HepG2 (cell line): ENCODE measurements around the gene KRTAP5-11. TPM values are rescaled to one million over a fixed set of nuclear protein-coding genes. Genes with fewer than 3 reads are reported as not detected.
"Not testable (repeated sequence)": the region's sequence is repeated elsewhere in the genome, so short reads cannot be mapped to it uniquely, and the experiment has no call there.

ENCODE experiments used
- ATAC-seq: fragments of 200-7000 bp; cut with Tn5 transposase; 3 replicates; pipeline ENCODE4 v1.9.1; 2020; ENCODE audit warnings: mild to moderate bottlenecking, moderate library complexity
- BruUV-seq: library from RNA; stranded (reverse); fragments of 400-500 nt; replicated peaks from 2 replicates; lab custom pipeline; 2021; lab: Mats Ljungman, UMichigan
- CTCF ChIA-PET: fragments of 300-600 bp; formaldehyde crosslinking; extraction: SDS; loops from one replicate; lab custom pipeline; 2021; ENCODE audit warnings: low total read pairs, inconsistent platforms, low intra/inter-chr PET ratio; lab: Yijun Ruan, JAX
- POLR2A ChIA-PET: fragments of 350-600 bp; sonication (Branson Sonifier 250); formaldehyde crosslinking; loops from one replicate; lab custom pipeline; 2020; ENCODE audit warnings: antibody characterized with exemption, inconsistent platforms; lab: Yijun Ruan, JAX
- DNase-seq: peaks from one replicate; pipeline ENCODE4 v3.0.0-alpha.2; 2015; ENCODE audit warnings: low spot score
- FAIRE-seq: peaks from 3 replicates; lab custom pipeline; 2011; peaks lifted over from hg19 to GRCh38; lab: Jason Lieb, UNC
- H2AFZ ChIP-seq: one replicate; pipeline ENCODE4 v1.6.1; 2011; ENCODE audit warnings: low read length, inconsistent platforms
- H3K27ac ChIP-seq: fragments of 300-600 bp; 3 replicates; pipeline ENCODE4 v1.8.0; 2011; ENCODE audit warnings: mixed run types, mild to moderate bottlenecking, mixed read lengths, low read length, inconsistent platforms; ENCODE audit not compliant: insufficient read depth; ENCODE audit errors: extremely low read length
- H3K27me3 ChIP-seq, 2 experiments: fragments of 200-600 bp in 1 of 2; 2 replicates in 1 of 2; 3 replicates in 1 of 2; pipeline versions ENCODE4 v1.6.0 to v1.8.0; 2011; ENCODE audit warnings: low read length in 2 of 2, mild to moderate bottlenecking in 2 of 2, moderate library complexity in 2 of 2, inconsistent platforms in 1 of 2; ENCODE audit not compliant: insufficient read depth in 2 of 2, control insufficient read depth in 1 of 2
- H3K36me3 ChIP-seq, 2 experiments: fragments of 200-600 bp in 1 of 2; replicated peaks in 1 of 2; 2 replicates in 1 of 2; 3 replicates in 1 of 2; pipeline versions ENCODE4 v1.5.1 to v1.8.0; 2011; ENCODE audit warnings: low read length in 2 of 2, inconsistent platforms in 1 of 2; ENCODE audit not compliant: insufficient read depth in 2 of 2, control insufficient read depth in 1 of 2
- H3K4me1 ChIP-seq: 2 replicates; pipeline ENCODE4 v1.5.1; 2012; ENCODE audit warnings: low read length, inconsistent platforms; ENCODE audit not compliant: insufficient read depth
- H3K4me2 ChIP-seq: 2 replicates; pipeline ENCODE4 v1.6.0; 2011; ENCODE audit warnings: low read depth, low read length, inconsistent platforms
- H3K4me3 ChIP-seq, 3 experiments: fragments of 200-600 bp in 1 of 3; sonication (generic), shearing (Covaris generic) in 1 of 3; replicated peaks in 1 of 3; 2 replicates each; pipeline ENCODE4 v1.5.1; 2011 to 2016; ENCODE audit warnings: low read length in 3 of 3, inconsistent platforms in 2 of 3, low read depth in 2 of 3, mild to moderate bottlenecking in 2 of 3, control low read depth in 1 of 3, mixed read lengths in 1 of 3; ENCODE audit not compliant: insufficient read depth in 1 of 3
- H3K79me2 ChIP-seq: one replicate; pipeline ENCODE4 v1.6.1; 2011; ENCODE audit warnings: low read length, inconsistent platforms; ENCODE audit not compliant: insufficient read depth
- H3K9ac ChIP-seq: 2 replicates; pipeline ENCODE4 v1.6.0; 2011; ENCODE audit warnings: mild to moderate bottlenecking, low read depth, low read length, inconsistent platforms; ENCODE audit not compliant: insufficient read depth
- H3K9me3 ChIP-seq: 2 replicates; pipeline ENCODE4 v1.5.1; 2012; ENCODE audit warnings: mild to moderate bottlenecking, low read length
- H4K20me1 ChIP-seq: 2 replicates; pipeline ENCODE4 v1.6.0; 2011; ENCODE audit warnings: inconsistent platforms, mild to moderate bottlenecking, low read length, moderate library complexity; ENCODE audit not compliant: insufficient read depth
- EHMT2 ChIP-seq: fragments of 200-600 bp; sonication (generic); IDR thresholded peaks from 2 replicates; pipeline ENCODE4 v1.7.0; 2017; ENCODE audit warnings: antibody characterized with exemption, low read depth, low read length, borderline replicate concordance
- FOSL2 ChIP-seq: sonication (generic); formaldehyde crosslinking; IDR thresholded peaks from 2 replicates; pipeline ENCODE4 v1.4.0; 2020; ENCODE audit warnings: missing genetic modification reagents
- RELA ChIP-seq: sonication (generic); formaldehyde crosslinking; IDR thresholded peaks from 2 replicates; pipeline ENCODE4 v1.4.0; 2020; ENCODE audit warnings: missing genetic modification reagents
- STAG1 ChIP-seq: sonication (generic); formaldehyde crosslinking; IDR thresholded peaks from 2 replicates; pipeline ENCODE4 v1.4.0; 2020; ENCODE audit warnings: missing genetic modification reagents
- ZNF263 ChIP-seq: sonication (generic); formaldehyde crosslinking; IDR thresholded peaks from 2 replicates; pipeline ENCODE4 v1.4.0; 2020; ENCODE audit warnings: missing genetic modification reagents
- WGBS: methylation state at CpG from one replicate; pipeline ENCODE4 v1.1.6; 2017; ENCODE audit warnings: low lambda C conversion rate; 5-methylcytosine and 5-hydroxymethylcytosine counted together
- in situ Hi-C: cut with HindIII; loops from 2 replicates; pipeline ENCODE4 v1.10.0; 2017; ENCODE audit warnings: low pct_unique_long_range_greater_than_20kb; ENCODE audit not compliant: extremely low pct_ligation_motif_present
- intact Hi-C: fragments of 100-400 bp; cut with micrococcal nuclease; formaldehyde crosslinking; loops from one replicate; pipeline ENCODE4 v1.10.0; 2022; ENCODE audit not compliant: unreplicated experiment
- polyA plus RNA-seq, 8 experiments: library from polyadenylated mRNA; depleted of rRNA in 3 of 8; stranded (reverse) in 7 of 8; unstranded in 1 of 8; fragments of >200 nt; fragmentation: Illumina TruSeq in 4 of 8; extraction: Trizol in 4 of 8; gene quantifications; 2 replicates each; pipeline versions ENCODE4 v1.2.1 to v1.2.3, GENCODE V29; 2011 to 2016; ENCODE audit warnings: low read depth in 4 of 8, missing spikeins in 1 of 8, mixed read lengths in 1 of 8; ENCODE audit not compliant: insufficient read depth in 1 of 8
- total RNA-seq, 5 experiments: library from RNA; depleted of rRNA; stranded (reverse); fragments of >200 nt; fragmentation: Illumina TruSeq; extraction: Trizol; gene quantifications; 2 replicates each; pipeline ENCODE4 v1.2.3, GENCODE V29; 2016; ENCODE audit warnings: low read depth in 1 of 5
- TF ChIP-seq, protein P1 (sequence below): sonication (generic); formaldehyde crosslinking; IDR thresholded peaks from 2 replicates; pipeline ENCODE4 v1.4.0; 2020; ENCODE audit warnings: missing genetic modification reagents
- TF ChIP-seq, protein P2 (sequence below): sonication (generic); formaldehyde crosslinking; IDR thresholded peaks from 2 replicates; pipeline ENCODE4 v1.5.0; 2020; ENCODE audit warnings: mild to moderate bottlenecking, missing genetic modification reagents, moderate library complexity
- TF ChIP-seq, protein P3 (sequence below): IDR thresholded peaks from 2 replicates; pipeline ENCODE4 v1.6.1; 2016; ENCODE audit warnings: missing compliant biosample characterization, missing genetic modification reagents, borderline replicate concordance
- TF ChIP-seq, protein P4 (sequence below): sonication (generic); formaldehyde crosslinking; IDR thresholded peaks from 2 replicates; pipeline ENCODE4 v1.4.0; 2020; ENCODE audit warnings: missing genetic modification reagents

Gene KRTAP5-11
- total and polyA plus RNA-seq, 2 of the 13 experiments (the other 11 are each of a cell fraction or from before 2014, with no cell fraction given): not detected

DNA sequence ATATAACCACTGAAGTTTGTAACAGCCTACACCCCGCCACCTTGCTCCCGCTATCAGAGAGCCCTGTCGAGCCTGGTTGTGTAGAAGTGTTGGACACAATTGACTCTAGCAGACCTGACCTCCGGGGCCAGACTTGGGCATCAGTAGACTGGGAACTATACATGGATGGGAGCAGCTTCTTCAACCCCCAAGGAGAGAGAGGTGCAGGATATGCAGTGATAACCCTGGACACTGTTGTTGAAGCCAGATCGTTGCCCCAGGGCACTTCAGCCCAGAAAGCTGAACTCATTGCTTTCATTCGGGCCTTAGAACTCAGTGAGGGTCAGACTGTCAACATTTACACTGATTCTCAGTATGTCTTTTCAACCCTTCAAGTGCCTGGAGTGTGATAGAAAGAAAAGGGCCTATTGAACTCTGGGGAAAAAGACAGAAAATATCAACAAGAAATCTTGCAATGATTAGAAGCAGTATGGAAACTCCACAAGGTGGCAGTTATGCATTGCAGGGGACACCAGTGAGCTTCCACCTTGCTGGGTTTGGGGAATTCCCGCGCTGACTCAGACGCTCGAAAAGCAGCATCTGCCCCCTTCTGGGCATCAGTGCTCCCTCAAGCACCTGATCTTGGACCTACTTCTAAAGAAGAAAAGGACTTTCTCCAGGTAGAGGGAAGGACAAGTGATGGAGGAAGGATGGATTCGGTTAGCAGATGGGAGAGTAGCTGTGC lies 6.3 kb upstream of the KRTAP5-11 start:
- H3K36me3 ChIP-seq, intact Hi-C loops, H3K27me3 ChIP-seq, FAIRE-seq, H4K20me1 ChIP-seq, H2AFZ ChIP-seq, ATAC-seq, H3K79me2 ChIP-seq, in situ Hi-C loops, H3K4me3 ChIP-seq, H3K9ac ChIP-seq, BruUV-seq, H3K9me3 ChIP-seq, CTCF ChIA-PET: not testable (repeated sequence)
- POLR2A ChIA-PET: interaction anchor here (1.0 to 1.4 kb wide), 2 partner anchors 9 to 136 kb away, joined by 4 to 5 read pairs; partner anchors contain the start of gene NADSYN1
- peak overlapping the region; percentile 30 for H3K27ac ChIP-seq
- H3K4me2 ChIP-seq: peak overlapping the region; percentile 57
- TF ChIP-seq FOSL2: peak; percentile 76
- 0 out of 2 replicates have a peak, but pooled peaks have one; percentile 49 for TF ChIP-seq ZNF263 (CRISPR knock-in tag)
- TF ChIP-seq EHMT2: 0 out of 2 replicates have a peak, but pooled peaks have one; percentile 1
- TF ChIP-seq STAG1 (CRISPR knock-in tag): peak; percentile 39
- TF ChIP-seq, protein P1, sequence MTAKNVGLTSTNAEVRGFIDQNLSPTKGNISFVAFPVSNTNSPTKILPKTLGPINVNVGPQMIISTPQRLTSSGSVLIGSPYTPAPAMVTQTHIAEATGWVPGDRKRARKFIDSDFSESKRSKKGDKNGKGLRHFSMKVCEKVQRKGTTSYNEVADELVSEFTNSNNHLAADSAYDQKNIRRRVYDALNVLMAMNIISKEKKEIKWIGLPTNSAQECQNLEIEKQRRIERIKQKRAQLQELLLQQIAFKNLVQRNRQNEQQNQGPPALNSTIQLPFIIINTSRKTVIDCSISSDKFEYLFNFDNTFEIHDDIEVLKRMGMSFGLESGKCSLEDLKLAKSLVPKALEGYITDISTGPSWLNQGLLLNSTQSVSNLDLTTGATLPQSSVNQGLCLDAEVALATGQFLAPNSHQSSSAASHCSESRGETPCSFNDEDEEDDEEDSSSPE: peak; percentile 57
- TF ChIP-seq, protein P2, sequence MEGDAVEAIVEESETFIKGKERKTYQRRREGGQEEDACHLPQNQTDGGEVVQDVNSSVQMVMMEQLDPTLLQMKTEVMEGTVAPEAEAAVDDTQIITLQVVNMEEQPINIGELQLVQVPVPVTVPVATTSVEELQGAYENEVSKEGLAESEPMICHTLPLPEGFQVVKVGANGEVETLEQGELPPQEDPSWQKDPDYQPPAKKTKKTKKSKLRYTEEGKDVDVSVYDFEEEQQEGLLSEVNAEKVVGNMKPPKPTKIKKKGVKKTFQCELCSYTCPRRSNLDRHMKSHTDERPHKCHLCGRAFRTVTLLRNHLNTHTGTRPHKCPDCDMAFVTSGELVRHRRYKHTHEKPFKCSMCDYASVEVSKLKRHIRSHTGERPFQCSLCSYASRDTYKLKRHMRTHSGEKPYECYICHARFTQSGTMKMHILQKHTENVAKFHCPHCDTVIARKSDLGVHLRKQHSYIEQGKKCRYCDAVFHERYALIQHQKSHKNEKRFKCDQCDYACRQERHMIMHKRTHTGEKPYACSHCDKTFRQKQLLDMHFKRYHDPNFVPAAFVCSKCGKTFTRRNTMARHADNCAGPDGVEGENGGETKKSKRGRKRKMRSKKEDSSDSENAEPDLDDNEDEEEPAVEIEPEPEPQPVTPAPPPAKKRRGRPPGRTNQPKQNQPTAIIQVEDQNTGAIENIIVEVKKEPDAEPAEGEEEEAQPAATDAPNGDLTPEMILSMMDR (CRISPR knock-in tag): peak; percentile 66
- TF ChIP-seq, protein P3, sequence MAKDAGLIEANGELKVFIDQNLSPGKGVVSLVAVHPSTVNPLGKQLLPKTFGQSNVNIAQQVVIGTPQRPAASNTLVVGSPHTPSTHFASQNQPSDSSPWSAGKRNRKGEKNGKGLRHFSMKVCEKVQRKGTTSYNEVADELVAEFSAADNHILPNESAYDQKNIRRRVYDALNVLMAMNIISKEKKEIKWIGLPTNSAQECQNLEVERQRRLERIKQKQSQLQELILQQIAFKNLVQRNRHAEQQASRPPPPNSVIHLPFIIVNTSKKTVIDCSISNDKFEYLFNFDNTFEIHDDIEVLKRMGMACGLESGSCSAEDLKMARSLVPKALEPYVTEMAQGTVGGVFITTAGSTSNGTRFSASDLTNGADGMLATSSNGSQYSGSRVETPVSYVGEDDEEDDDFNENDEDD (CRISPR knock-in tag): peak; percentile 64; the same call in 1 of the 2 replicates
- TF ChIP-seq, protein P4, sequence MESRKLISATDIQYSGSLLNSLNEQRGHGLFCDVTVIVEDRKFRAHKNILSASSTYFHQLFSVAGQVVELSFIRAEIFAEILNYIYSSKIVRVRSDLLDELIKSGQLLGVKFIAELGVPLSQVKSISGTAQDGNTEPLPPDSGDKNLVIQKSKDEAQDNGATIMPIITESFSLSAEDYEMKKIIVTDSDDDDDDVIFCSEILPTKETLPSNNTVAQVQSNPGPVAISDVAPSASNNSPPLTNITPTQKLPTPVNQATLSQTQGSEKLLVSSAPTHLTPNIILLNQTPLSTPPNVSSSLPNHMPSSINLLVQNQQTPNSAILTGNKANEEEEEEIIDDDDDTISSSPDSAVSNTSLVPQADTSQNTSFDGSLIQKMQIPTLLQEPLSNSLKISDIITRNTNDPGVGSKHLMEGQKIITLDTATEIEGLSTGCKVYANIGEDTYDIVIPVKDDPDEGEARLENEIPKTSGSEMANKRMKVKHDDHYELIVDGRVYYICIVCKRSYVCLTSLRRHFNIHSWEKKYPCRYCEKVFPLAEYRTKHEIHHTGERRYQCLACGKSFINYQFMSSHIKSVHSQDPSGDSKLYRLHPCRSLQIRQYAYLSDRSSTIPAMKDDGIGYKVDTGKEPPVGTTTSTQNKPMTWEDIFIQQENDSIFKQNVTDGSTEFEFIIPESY (CRISPR knock-in tag): peak; percentile 56; the same call in 1 of the 2 replicates
- TF ChIP-seq RELA (CRISPR knock-in tag): peak; percentile 90
- 27% methylated on average over 10 of the region's 11 CpGs for WGBS
- peaks cover 30% of the 10 kb centered on the region for H3K4me1 ChIP-seq
- DNase-seq: peak; percentile 27
